Smooth muscle cell (in vitro differentiated cells): ENCODE measurements around the gene DNAAF5. TPM values are rescaled to one million over a fixed set of nuclear protein-coding genes. Genes with fewer than 3 reads are reported as not detected.

ENCODE experiments used
- DNase-seq: peaks from one replicate; lab custom pipeline; 2025; ENCODE audit not compliant: unreplicated experiment; lab: John Stamatoyannopoulos, UW
- H2AFZ ChIP-seq: fragments of 200-600 bp; sonication (generic); 2 replicates; pipeline ENCODE4 v1.6.0; 2016; ENCODE audit warnings: antibody characterized with exemption, low read depth, mild to moderate bottlenecking
- H3F3A ChIP-seq: fragments of 200-600 bp; sonication (generic); 2 replicates; pipeline ENCODE4 v1.6.0; 2017; ENCODE audit warnings: antibody characterized with exemption, low read depth
- H3K27ac ChIP-seq: fragments of 200-600 bp; sonication (generic); 2 replicates; pipeline ENCODE4 v1.5.1; 2016; ENCODE audit warnings: low read depth, mild to moderate bottlenecking
- H3K27me3 ChIP-seq: fragments of 200-600 bp; sonication (generic); 2 replicates; pipeline ENCODE4 v1.6.1; 2016; ENCODE audit warnings: low read depth, mild to moderate bottlenecking
- H3K36me3 ChIP-seq: fragments of 200-600 bp; sonication (generic); 2 replicates; pipeline ENCODE4 v1.5.1; 2016; ENCODE audit warnings: low read depth
- H3K4me1 ChIP-seq: fragments of 200-600 bp; sonication (generic); 2 replicates; pipeline ENCODE4 v1.5.1; 2016; ENCODE audit warnings: low read depth
- H3K4me2 ChIP-seq: fragments of 200-600 bp; sonication (generic); 2 replicates; pipeline ENCODE4 v1.6.0; 2016; ENCODE audit warnings: mild to moderate bottlenecking
- H3K4me3 ChIP-seq: fragments of 200-600 bp; sonication (generic); 2 replicates; pipeline ENCODE4 v1.5.1; 2016; ENCODE audit warnings: mild to moderate bottlenecking
- H3K79me2 ChIP-seq: fragments of 200-600 bp; sonication (generic); 2 replicates; pipeline ENCODE4 v1.6.0; 2016; ENCODE audit warnings: low read depth, mild to moderate bottlenecking
- H3K9ac ChIP-seq: fragments of 200-600 bp; sonication (generic); 2 replicates; pipeline ENCODE4 v1.6.0; 2016; ENCODE audit warnings: low read depth
- H3K9me3 ChIP-seq: fragments of 200-600 bp; sonication (generic); replicated peaks from 2 replicates; pipeline ENCODE4 v1.5.1; 2016; ENCODE audit warnings: low read depth
- H4K20me1 ChIP-seq: fragments of 200-600 bp; sonication (generic); 2 replicates; pipeline ENCODE4 v1.6.0; 2016; ENCODE audit warnings: low read depth
- WGBS: methylation state at CpG from one replicate; pipeline ENCODE4 v1.1.7; 2016; ENCODE audit warnings: low lambda C conversion rate; 5-methylcytosine and 5-hydroxymethylcytosine counted together
- polyA plus RNA-seq: library from polyadenylated mRNA; unstranded; fragments of >200 nt; fragmentation: Nextera tagmentation; extraction: Ambion mirVana; gene quantifications from 2 replicates; pipeline ENCODE4 v1.2.1, GENCODE V29; 2016
- total RNA-seq: library from RNA; depleted of rRNA; stranded (reverse); fragments of >200 nt; gene quantifications from 2 replicates; pipeline ENCODE4 v1.2.3, GENCODE V29; 2014
- TF ChIP-seq, protein P1 (sequence below): fragments of 200-600 bp; sonication (generic); IDR thresholded peaks from 2 replicates; pipeline ENCODE4 v1.5.1; 2017; ENCODE audit warnings: borderline replicate concordance, mild to moderate bottlenecking, antibody characterized with exemption; ENCODE audit not compliant: insufficient read depth, poor library complexity, severe bottlenecking

Gene DNAAF5
- total and polyA plus RNA-seq, 2 experiments from 2014 or later, result 13.9 to 17.0 TPM

DNA sequence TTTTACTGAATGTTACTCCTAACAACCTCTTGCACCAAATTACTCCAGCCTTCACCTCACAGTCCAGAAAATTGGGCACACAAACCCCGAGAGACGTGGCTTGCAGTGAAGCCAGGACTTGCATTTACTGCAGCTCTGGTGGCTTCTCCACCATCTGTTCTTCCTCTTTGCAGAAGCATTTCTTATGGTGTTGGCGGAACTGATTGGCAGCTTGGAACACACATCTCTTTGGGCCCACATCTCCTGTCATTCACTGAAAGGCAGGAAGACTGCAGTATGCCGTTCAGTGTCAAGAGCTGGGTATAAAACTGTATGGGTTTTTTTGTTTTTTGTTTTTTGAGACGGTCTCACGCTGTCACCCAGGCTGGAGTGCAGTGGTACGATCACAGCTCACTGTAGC, 38.9 kb downstream of the DNAAF5 start:
- H3F3A ChIP-seq, result no peaks in the 10 kb centered on the region
- H3K36me3 ChIP-seq, result no peaks in the 10 kb centered on the region
- TF ChIP-seq, protein P1, sequence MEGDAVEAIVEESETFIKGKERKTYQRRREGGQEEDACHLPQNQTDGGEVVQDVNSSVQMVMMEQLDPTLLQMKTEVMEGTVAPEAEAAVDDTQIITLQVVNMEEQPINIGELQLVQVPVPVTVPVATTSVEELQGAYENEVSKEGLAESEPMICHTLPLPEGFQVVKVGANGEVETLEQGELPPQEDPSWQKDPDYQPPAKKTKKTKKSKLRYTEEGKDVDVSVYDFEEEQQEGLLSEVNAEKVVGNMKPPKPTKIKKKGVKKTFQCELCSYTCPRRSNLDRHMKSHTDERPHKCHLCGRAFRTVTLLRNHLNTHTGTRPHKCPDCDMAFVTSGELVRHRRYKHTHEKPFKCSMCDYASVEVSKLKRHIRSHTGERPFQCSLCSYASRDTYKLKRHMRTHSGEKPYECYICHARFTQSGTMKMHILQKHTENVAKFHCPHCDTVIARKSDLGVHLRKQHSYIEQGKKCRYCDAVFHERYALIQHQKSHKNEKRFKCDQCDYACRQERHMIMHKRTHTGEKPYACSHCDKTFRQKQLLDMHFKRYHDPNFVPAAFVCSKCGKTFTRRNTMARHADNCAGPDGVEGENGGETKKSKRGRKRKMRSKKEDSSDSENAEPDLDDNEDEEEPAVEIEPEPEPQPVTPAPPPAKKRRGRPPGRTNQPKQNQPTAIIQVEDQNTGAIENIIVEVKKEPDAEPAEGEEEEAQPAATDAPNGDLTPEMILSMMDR, result no peak
- no peaks in the 10 kb centered on the region for H3K4me1 ChIP-seq
- H3K4me3 ChIP-seq, result no peak overlapping the region
- no peak overlapping the region for H3K9ac ChIP-seq
- H2AFZ ChIP-seq, result no peak overlapping the region
- no peaks in the 10 kb centered on the region for H4K20me1 ChIP-seq
- WGBS, result 97% methylated on average over 7 of the region's 7 CpGs
- DNase-seq, result no peak
- no peaks in the 10 kb centered on the region for H3K79me2 ChIP-seq
- H3K9me3 ChIP-seq, result no peaks in the 10 kb centered on the region
- no peaks in the 10 kb centered on the region for H3K27me3 ChIP-seq
- no peak overlapping the region for H3K27ac ChIP-seq
- no peak overlapping the region for H3K4me2 ChIP-seq

DNA sequence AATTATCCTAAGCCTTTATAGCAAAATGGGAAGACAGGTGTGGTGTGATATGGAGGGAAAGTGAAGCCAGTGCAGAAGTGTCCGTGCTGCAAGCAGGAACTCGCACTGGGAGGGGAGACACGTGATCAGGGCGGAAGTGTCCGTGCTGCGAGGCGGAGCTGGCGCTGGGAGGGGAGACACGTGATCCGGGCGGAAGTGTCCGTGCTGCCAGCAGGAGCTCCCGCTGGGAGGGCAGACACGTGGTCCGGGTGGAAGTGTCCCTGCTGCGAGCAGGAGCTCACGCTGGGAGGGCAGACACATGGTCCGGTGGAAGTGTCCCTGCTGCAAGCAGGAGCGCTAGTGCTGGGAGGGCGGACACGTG, 41.1 kb downstream of the DNAAF5 start:
- Histone ChIP-seq H4K20me1 (no peaks in the 10 kb centered on the region), H3K4me2 (no peak overlapping the region), H3K36me3 (no peaks in the 10 kb centered on the region), H3K4me1 (no peaks in the 10 kb centered on the region), H3K79me2 (no peaks in the 10 kb centered on the region), H3K27ac (no peak overlapping the region), H3K4me3 (no peak overlapping the region), H3K27me3 (no peaks in the 10 kb centered on the region), H3K9me3 (no peaks in the 10 kb centered on the region), H3F3A (peaks cover 4% of the 10 kb centered on the region), H3K9ac (no peak overlapping the region), H2AFZ (no peak overlapping the region)
- 90% methylated on average over 21 of the region's 21 CpGs for WGBS
- TF ChIP-seq, protein P1, result no peak
- DNase-seq, result no peak

DNA sequence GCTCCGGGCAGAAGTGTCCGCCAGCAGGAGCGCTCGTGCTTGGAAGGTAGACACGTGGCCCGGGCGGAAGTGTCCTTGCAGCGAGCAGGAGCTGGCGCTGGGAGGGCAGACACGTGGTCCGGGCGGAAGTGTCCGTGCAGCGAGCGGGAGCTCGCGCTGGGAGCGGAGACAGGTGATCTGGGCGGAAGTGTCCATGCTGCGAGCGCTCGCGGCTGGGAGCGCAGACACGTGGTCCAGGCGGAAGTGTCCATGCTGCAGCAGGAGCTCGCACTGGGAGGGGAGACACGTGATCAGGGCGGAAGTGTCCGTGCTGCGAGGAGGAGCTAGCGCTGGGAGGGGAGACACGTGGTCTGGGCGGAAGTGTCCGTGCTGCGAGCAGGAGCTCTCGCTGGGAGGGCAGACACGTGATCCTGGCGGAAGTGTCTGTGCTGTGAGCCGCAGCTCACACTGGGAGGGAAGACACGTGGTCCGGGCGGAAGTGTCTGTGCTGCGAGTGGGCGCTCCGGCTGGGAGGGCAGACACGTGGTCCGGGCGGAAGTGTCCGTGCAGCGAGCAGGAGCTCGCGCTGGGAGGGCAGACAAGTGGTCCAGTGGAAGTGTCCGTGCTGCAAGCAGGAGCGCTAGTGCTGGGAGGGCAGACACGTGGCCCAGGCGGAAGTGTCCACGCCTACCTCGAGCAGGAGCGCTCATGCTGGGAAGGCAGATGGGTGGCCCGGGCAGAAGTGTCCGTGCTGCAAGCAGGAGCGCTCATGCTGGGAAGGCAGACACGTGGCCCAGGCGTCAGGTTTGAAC, 41.6 kb downstream of the DNAAF5 start:
- 94% methylated on average over 64 of the region's 65 CpGs for WGBS
- Histone ChIP-seq H2AFZ (no peak overlapping the region), H3K27ac (no peak overlapping the region), H3K9me3 (no peaks in the 10 kb centered on the region), H3K36me3 (no peaks in the 10 kb centered on the region), H3K4me1 (no peaks in the 10 kb centered on the region), H4K20me1 (no peaks in the 10 kb centered on the region), H3K4me3 (no peak overlapping the region), H3K79me2 (no peaks in the 10 kb centered on the region), H3K9ac (no peak overlapping the region), H3F3A (peaks cover 4% of the 10 kb centered on the region), H3K4me2 (no peak overlapping the region), H3K27me3 (no peaks in the 10 kb centered on the region)
- TF ChIP-seq, protein P1, result no peak
- DNase-seq, result no peak
